Esophagus squamous epithelium (tissue), 4 donors: ENCODE data around the gene SEC23IP.

ENCODE experiments used
- POLR2A ChIP-seq, 4 donors: fragments of 450-650 bp; IDR thresholded peaks; one replicate each; pipeline ENCODE4 v1.6.1; 2017; ENCODE audit warnings: antibody characterized with exemption in 4 of 4, mild to moderate bottlenecking in 4 of 4, moderate library complexity in 3 of 4
- TF ChIP-seq, protein P1 (sequence below), 6 experiments: fragments of 450-650 bp in 4 of 6; fragments of 200-600 bp in 2 of 6; sonication (generic) in 2 of 6; IDR thresholded peaks; one replicate each; pipeline ENCODE4 v1.5.1; 2016 to 2019; ENCODE audit warnings: antibody characterized with exemption in 6 of 6, mild to moderate bottlenecking in 4 of 6, moderate library complexity in 4 of 6

DNA sequence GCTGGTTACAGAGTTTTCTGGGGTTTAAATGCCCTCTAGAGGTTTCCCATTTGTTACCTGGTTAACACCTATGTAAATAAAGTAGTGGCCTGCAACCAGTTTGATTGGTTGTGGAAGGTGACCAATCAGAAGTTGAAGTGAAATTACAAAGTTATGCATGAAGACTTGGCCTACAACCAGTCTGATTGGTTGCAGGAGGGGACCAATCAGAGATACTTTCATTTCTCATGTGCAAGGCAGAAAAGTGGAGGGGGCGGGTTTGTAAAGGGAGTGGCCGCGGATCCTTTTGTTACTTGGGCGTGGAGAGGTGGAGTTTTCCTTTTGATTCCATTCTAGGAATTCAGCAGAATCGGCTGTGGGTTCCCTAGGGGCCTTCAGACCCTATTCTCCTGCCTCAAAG, 80.8 kb downstream of the SEC23IP start:
- TF ChIP-seq, protein P1, sequence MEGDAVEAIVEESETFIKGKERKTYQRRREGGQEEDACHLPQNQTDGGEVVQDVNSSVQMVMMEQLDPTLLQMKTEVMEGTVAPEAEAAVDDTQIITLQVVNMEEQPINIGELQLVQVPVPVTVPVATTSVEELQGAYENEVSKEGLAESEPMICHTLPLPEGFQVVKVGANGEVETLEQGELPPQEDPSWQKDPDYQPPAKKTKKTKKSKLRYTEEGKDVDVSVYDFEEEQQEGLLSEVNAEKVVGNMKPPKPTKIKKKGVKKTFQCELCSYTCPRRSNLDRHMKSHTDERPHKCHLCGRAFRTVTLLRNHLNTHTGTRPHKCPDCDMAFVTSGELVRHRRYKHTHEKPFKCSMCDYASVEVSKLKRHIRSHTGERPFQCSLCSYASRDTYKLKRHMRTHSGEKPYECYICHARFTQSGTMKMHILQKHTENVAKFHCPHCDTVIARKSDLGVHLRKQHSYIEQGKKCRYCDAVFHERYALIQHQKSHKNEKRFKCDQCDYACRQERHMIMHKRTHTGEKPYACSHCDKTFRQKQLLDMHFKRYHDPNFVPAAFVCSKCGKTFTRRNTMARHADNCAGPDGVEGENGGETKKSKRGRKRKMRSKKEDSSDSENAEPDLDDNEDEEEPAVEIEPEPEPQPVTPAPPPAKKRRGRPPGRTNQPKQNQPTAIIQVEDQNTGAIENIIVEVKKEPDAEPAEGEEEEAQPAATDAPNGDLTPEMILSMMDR (IDR thresholded peaks at IDR 0.05), result no peak
- no peak for TF ChIP-seq POLR2A (IDR thresholded peaks at IDR 0.05)
